Measurements from ENCODE around the gene UBE2E1. TPM values are rescaled to one million over a fixed set of nuclear protein-coding genes. Genes with fewer than 3 reads are reported as not detected.

The UBE2E1 gene
- total and polyA plus RNA-seq, 2 experiments from 2014 or later: 9.0 to 65.3 TPM

- WGBS, 2 experiments (ENCODE audit: low coverage in 1 of 2, low lambda C conversion rate in 2 of 2, missing lambda C conversion rate in 2 of 2): 10 to 14% methylated on average over 6 of the region's 6 CpGs
- Histone ChIP-seq H3K79me2 (ENCODE audit: insufficient read depth) (no peaks in the 10 kb centered on the region), H3K36me3 (ENCODE audit: low read depth) (no peaks in the 10 kb centered on the region), H3F3A (ENCODE audit: insufficient read depth) (no peaks in the 10 kb centered on the region), H2AFZ (no peak overlapping the region), H3K4me1 (ENCODE audit: insufficient read depth) (no peaks in the 10 kb centered on the region), H3K27me3 (replicated peaks; ENCODE audit: insufficient read depth) (peaks cover 11% of the 10 kb centered on the region; the same call in 1 of the 2 replicates), H4K20me1 (ENCODE audit: insufficient read depth) (no peaks in the 10 kb centered on the region), H3K4me2 (ENCODE audit: unreplicated experiment) (no peak overlapping the region), H3K9ac (no peak overlapping the region), H3K4me3 (no peak overlapping the region), H3K9me3 (ENCODE audit: low read depth) (no peaks in the 10 kb centered on the region), H3K9me2 (ENCODE audit: insufficient read depth) (no peaks in the 10 kb centered on the region), H3K27ac (no peak overlapping the region)
- in situ Hi-C loops (cut with MboI): no loop called here
- no peak for TF ChIP-seq EZH2phosphoT487 (IDR thresholded peaks at IDR 0.05; ENCODE audit: insufficient read depth, low read depth)
- no peak for DNase-seq
These were observed 20.6 kb upstream of the UBE2E1 start for GRCh38 chr3:23785097-23785645.

DNA sequence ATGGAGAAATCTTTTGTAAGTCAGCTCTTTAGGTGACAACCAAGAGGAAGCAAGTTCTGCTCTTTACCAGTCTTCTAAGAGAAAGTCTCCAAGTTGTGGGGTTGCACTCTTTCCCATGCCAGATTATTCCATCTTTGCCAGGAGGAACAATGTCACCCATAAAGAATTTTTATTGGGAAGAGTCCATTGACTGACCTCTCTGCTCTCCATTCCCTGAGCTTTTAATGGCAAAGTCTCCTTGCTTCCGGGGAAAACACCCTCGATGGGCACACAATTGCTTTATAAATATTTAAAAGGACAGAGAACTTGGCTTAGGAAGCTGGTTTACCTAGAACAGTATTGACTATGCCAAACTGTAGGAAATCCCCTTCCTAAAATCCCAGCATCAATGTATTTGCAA is 19.9 kb upstream of the UBE2E1 start:
- Histone ChIP-seq H3K4me1 (ENCODE audit: insufficient read depth) (no peaks in the 10 kb centered on the region), H3K9me2 (ENCODE audit: insufficient read depth) (no peaks in the 10 kb centered on the region), H4K20me1 (ENCODE audit: insufficient read depth) (no peaks in the 10 kb centered on the region), H3F3A (ENCODE audit: insufficient read depth) (no peaks in the 10 kb centered on the region), H2AFZ (no peak overlapping the region), H3K27ac (no peak overlapping the region), H3K79me2 (ENCODE audit: insufficient read depth) (no peaks in the 10 kb centered on the region), H3K36me3 (ENCODE audit: low read depth) (no peaks in the 10 kb centered on the region), H3K27me3 (replicated peaks; ENCODE audit: insufficient read depth) (peaks cover 11% of the 10 kb centered on the region; the same call in 1 of the 2 replicates), H3K9ac (no peak overlapping the region), H3K9me3 (ENCODE audit: low read depth) (no peaks in the 10 kb centered on the region), H3K4me3 (no peak overlapping the region), H3K4me2 (ENCODE audit: unreplicated experiment) (no peak overlapping the region)
- in situ Hi-C loops (cut with MboI): no loop called here
- WGBS, 2 experiments (ENCODE audit: low coverage in 1 of 2, low lambda C conversion rate in 2 of 2, missing lambda C conversion rate in 2 of 2): 51% methylated on average over 2 of the region's 2 CpGs
- DNase-seq: no peak
- no peak for TF ChIP-seq EZH2 (IDR thresholded peaks at IDR 0.05; ENCODE audit: insufficient read depth, poor library complexity, severe bottlenecking)
- no peak for TF ChIP-seq EZH2phosphoT487 (IDR thresholded peaks at IDR 0.05; ENCODE audit: insufficient read depth, low read depth)

- WGBS, 2 experiments (ENCODE audit: low coverage in 1 of 2, low lambda C conversion rate in 2 of 2, missing lambda C conversion rate in 2 of 2): 91 to 98% methylated on average over 2 of the region's 2 CpGs
- no peak overlapping the region for H3K9ac ChIP-seq
- H3F3A ChIP-seq (ENCODE audit: insufficient read depth): no peaks in the 10 kb centered on the region
- no peak overlapping the region for H3K4me3 ChIP-seq
- no peaks in the 10 kb centered on the region for H4K20me1 ChIP-seq (ENCODE audit: insufficient read depth)
- no peaks in the 10 kb centered on the region for H3K27me3 ChIP-seq (replicated peaks; ENCODE audit: insufficient read depth)
- no peaks in the 10 kb centered on the region for H3K36me3 ChIP-seq (ENCODE audit: low read depth)
- no peak for DNase-seq
- H3K4me1 ChIP-seq (ENCODE audit: insufficient read depth): no peaks in the 10 kb centered on the region
- TF ChIP-seq EZH2phosphoT487 (IDR thresholded peaks at IDR 0.05; ENCODE audit: insufficient read depth, low read depth): no peak
- no peak for TF ChIP-seq EZH2 (IDR thresholded peaks at IDR 0.05; ENCODE audit: insufficient read depth, poor library complexity, severe bottlenecking)
- H3K4me2 ChIP-seq (ENCODE audit: unreplicated experiment): no peak overlapping the region
- in situ Hi-C loops (cut with MboI): no loop called here
- H3K79me2 ChIP-seq (ENCODE audit: insufficient read depth): no peaks in the 10 kb centered on the region
- H3K9me3 ChIP-seq (ENCODE audit: low read depth): no peaks in the 10 kb centered on the region
- no peak overlapping the region for H3K27ac ChIP-seq
- H3K9me2 ChIP-seq (ENCODE audit: insufficient read depth): no peaks in the 10 kb centered on the region
- no peak overlapping the region for H2AFZ ChIP-seq
These were observed 14.1 kb upstream of the UBE2E1 start for GRCh38 chr3:23791678-23792077.

GRCh38 chr3:23793528-23794134 is 12.1 kb upstream of the UBE2E1 start:
- Histone ChIP-seq H3K4me3 (no peak overlapping the region), H3K4me2 (ENCODE audit: unreplicated experiment) (no peak overlapping the region), H3K79me2 (ENCODE audit: insufficient read depth) (no peaks in the 10 kb centered on the region), H4K20me1 (ENCODE audit: insufficient read depth) (no peaks in the 10 kb centered on the region), H2AFZ (no peak overlapping the region), H3K9me2 (ENCODE audit: insufficient read depth) (no peaks in the 10 kb centered on the region), H3K36me3 (ENCODE audit: low read depth) (no peaks in the 10 kb centered on the region), H3K27me3 (replicated peaks; ENCODE audit: insufficient read depth) (no peaks in the 10 kb centered on the region), H3F3A (ENCODE audit: insufficient read depth) (no peaks in the 10 kb centered on the region), H3K9me3 (ENCODE audit: low read depth) (no peaks in the 10 kb centered on the region), H3K9ac (no peak overlapping the region), H3K4me1 (ENCODE audit: insufficient read depth) (no peaks in the 10 kb centered on the region), H3K27ac (no peak overlapping the region)
- 87 to 93% methylated on average over 4 of the region's 4 CpGs for WGBS, 2 experiments (ENCODE audit: low coverage in 1 of 2, low lambda C conversion rate in 2 of 2, missing lambda C conversion rate in 2 of 2)
- DNase-seq: no peak
- no peak for TF ChIP-seq EZH2 (IDR thresholded peaks at IDR 0.05; ENCODE audit: insufficient read depth, poor library complexity, severe bottlenecking)
- TF ChIP-seq EZH2phosphoT487 (IDR thresholded peaks at IDR 0.05; ENCODE audit: insufficient read depth, low read depth): no peak
- in situ Hi-C loops (cut with MboI): no loop called here

- H3K4me1 ChIP-seq (ENCODE audit: insufficient read depth): no peaks in the 10 kb centered on the region
- H3K4me2 ChIP-seq (ENCODE audit: unreplicated experiment): no peak overlapping the region
- H3K36me3 ChIP-seq (ENCODE audit: low read depth): no peaks in the 10 kb centered on the region
- no peak overlapping the region for H3K27ac ChIP-seq
- H3F3A ChIP-seq (ENCODE audit: insufficient read depth): no peaks in the 10 kb centered on the region
- no peaks in the 10 kb centered on the region for H3K9me3 ChIP-seq (ENCODE audit: low read depth)
- no peaks in the 10 kb centered on the region for H3K79me2 ChIP-seq (ENCODE audit: insufficient read depth)
- no peak overlapping the region for H2AFZ ChIP-seq
- H3K27me3 ChIP-seq (replicated peaks; ENCODE audit: insufficient read depth): no peaks in the 10 kb centered on the region
- no peak for DNase-seq
- H3K9ac ChIP-seq: no peak overlapping the region
- no peaks in the 10 kb centered on the region for H3K9me2 ChIP-seq (ENCODE audit: insufficient read depth)
- TF ChIP-seq EZH2phosphoT487 (IDR thresholded peaks at IDR 0.05; ENCODE audit: insufficient read depth, low read depth) (no peak), EZH2 (IDR thresholded peaks at IDR 0.05; ENCODE audit: insufficient read depth, poor library complexity, severe bottlenecking) (no peak)
- H4K20me1 ChIP-seq (ENCODE audit: insufficient read depth): no peaks in the 10 kb centered on the region
- no peak overlapping the region for H3K4me3 ChIP-seq
- in situ Hi-C loops (cut with MboI): no loop called here
These were observed 10.7 kb upstream of the UBE2E1 start for GRCh38 chr3:23795096-23795495.

All from GM23248 (cell line).